GM21737 (cell line): Measurements from ENCODE around the gene DGCR6.
"Not testable (repeated sequence)": the region's sequence is repeated elsewhere in the genome, so short reads cannot be mapped to it uniquely, and the experiment has no call there.

Experiments used
- ATAC-seq: cut with Tn5 transposase; IDR thresholded peaks from one replicate; pipeline ENCODE4 v1.9.1; 2021; ENCODE audit warnings: mild to moderate bottlenecking, moderate library complexity; ENCODE audit not compliant: unreplicated experiment

DGCR6 gene

DNA sequence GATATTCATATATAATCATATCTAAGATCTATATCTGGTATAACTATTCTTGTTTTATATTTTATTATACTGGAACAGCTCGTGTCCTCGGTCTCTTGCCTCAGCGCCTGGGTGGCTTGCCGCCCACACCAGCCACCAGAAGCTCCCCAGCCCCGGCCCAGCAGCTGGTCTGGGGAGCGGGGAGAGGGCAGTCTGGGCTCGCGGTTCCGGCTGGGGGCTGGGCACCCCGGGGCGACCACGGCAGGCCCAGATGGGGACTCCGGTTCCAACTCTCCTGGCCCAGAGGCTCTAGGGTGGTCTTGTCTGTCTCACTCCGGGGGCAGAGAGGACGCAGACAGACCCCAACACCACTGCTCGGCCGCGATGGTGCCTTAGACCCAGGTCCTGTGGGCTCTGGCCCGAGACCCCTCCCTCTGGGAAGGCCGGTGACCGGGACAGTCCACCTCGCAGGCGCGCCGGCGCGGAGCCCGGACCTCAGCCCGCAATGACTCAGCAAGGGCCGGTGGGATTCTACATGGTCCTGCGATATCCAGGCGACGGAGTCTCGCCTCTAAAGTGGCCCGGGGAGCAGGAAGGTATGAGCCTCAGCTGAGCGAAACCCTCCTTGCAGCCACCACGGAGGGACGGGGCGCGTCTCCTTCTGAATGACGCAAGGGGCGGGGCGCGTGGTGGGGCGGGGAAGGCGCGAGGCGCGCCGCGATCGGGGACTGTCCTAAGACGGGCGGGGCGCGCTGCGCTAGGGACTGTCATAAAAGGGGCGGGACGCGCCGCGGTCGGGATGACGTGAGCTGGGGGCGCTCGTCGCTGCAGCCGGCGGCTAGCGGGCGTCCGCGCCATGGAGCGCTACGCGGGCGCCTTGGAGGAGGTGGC is at the start of gene DGCR6:
Gene DGCR6, plus strand, starts transcription at position 781 of the 870 bp plus-strand sequence. Its CDS starts 55 bp downstream, at position 836.
- peak; percentile 91 for ATAC-seq

DNA sequence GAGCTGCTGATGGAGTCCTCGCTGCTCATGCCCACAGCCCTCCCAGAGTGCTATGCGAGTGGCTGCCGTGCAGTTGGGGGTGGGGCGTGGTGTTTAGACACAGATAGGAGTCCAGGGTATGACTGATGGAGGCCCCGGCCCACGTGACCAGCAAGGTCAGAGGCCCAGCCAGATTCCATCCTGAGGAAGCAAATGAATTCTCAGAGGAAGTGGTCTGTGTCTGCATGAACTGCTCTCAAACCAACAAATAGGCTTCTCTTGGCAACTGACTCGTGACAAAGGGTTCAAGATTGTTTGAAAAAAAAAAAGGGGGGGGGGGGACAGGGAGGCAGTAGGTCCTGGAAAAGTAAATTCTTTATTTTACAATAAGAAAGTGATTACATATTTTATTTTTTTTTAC is 46.8 kb upstream of the DGCR6 start:
- ATAC-seq: not testable (repeated sequence)

DNA sequence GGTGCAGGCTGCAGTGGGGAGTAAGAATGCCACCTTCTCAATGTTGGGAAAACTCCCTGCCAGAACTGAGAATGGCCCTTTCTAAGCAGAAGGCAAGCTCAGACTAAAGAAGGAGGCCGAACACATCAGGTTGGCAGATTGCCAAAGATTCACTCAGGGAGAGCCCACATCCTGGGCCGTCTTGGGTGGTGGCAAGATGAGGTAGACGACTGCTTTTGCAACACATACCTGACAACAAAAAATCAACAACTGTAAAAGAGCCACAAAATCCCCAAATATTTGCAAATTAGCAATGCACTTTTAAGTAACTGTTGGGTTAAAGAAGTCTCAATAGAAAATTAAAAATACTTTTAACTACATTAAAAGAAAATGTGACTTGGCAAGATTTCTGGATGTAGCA is 24.9 kb upstream of the DGCR6 start:
- ATAC-seq: not testable (repeated sequence)

DNA sequence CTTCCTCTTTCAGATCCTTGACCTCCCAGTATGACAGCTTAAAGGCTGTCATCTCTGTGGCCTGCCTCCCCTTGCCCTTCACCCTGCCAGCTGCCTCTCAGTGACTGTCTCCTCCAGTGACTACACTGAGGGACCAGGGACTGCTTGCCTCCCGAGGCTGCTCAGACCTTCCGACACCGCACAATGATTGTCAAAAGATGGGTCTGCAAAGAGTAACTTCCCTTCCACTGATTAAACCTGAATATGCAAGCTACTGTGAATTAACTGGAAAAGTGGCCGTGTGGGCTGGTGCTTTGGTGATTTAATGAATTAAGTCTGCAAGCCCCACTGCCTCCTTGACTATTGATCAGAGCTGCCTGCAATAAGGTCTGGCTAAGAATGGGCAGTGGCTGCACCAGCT is 21.7 kb upstream of the DGCR6 start:
- not testable (repeated sequence) for ATAC-seq

DNA sequence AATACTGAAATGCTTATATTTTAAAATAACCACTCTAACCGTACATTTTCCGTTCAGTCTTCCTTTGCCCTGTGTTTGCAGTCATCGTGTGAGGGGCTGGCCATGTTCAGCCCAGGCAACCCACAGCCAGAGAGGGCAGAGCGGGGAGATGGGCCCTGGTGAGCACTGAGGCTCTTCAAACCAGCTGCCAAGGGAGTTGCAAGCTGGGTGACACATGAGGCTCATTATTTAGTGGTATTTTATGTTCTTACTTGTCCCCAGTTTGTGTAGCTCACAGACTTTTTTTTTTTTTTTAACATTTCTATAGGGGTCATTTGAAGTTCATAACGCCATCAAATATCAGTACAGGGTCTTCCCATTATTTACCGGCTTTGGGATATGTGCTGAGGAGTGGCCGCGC is 18.0 kb upstream of the DGCR6 start:
- ATAC-seq: no peak

DNA sequence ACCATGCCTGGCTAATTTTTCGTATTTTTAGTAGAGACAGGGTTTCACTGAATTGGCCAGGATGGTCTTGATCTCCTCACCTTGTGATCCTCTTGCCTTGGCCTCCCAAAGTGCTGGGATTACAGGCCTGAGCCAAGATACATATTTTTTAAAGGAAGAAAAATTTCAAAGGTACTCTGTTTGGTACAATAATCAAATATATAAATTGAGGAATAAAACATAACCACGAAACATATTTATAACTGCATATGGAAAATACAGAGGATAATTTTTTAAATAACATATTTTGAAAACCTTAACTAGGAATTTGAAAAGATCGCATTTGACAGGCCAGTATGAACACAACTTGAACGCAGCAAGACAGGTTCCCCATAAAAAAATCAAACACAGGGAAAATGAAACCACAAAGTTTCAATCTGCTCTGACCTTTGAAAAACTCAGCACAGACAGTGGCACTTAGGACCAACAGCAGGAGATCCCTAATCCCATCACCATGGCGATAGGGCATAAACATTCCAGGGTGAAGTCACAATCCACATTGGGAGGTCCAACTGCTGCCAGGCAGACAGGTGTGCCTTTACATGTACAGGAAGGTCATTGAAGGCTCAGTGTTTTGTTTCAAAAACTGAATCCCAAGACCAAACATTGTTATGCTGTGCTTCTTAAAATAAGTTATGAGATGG is 15.5 kb upstream of the DGCR6 start:
- ATAC-seq: peak; percentile 92

DNA sequence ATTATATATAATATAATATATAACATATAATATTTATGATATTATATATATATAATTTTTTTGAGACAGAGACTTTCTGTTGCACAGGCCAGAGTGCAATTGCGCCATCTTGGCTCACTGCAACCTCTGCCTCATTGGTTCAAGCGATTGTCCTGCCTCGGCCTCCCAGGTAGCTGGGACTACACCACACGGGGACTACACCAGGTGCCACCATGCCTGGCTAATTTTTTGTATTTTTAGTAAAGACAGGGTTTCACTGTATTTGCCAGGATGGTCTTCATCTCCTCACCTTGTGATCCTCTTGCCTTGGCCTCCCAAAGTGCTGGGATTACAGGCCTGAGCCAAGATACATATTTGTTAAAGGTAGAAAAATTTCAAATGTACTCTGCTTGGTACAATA is 12.3 kb upstream of the DGCR6 start:
- ATAC-seq: not testable (repeated sequence)

DNA sequence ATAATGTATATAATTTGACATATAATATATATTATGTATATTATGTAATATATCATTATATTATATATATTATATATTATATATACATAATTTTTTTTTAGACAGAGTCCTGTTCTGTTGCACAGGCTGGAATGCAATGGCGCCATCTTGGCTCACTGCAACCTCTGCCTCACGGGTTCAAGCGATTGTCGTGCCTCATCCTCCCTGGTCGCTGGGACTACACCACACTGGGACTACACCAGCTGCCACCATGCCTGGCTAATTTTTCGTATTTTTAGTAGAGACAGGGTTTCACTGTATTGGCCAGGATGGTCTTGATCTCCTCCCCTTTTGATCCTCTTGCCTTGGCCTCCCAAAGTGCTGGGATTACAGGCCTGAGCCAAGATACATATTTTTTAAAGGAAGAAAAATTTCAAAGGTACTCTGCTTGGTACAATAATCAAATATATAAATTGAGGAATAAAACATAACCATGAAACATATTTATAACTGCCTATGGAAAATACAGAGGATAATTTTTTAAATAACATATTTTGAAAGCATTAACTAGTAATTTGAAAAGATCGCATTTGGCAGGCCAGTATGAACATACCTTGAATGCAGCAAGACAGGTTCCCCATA is 10.0 kb upstream of the DGCR6 start:
- ATAC-seq: not testable (repeated sequence)

DNA sequence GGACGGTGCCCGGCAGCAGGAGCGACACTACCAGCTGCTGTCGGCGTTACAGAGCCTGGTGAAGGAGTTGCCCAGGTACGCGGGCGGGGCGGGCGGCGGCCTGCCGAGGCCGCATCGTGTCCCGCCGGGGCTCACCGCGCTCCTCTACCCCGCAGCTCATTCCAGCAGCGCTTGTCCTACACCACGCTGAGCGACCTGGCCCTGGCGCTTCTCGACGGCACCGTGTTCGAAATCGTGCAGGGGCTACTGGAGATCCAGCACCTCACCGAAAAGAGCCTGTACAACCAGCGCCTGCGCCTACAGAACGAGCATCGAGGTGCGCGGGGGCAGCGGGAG is 258 bp downstream of the DGCR6 start:
- not testable (repeated sequence) for ATAC-seq

DNA sequence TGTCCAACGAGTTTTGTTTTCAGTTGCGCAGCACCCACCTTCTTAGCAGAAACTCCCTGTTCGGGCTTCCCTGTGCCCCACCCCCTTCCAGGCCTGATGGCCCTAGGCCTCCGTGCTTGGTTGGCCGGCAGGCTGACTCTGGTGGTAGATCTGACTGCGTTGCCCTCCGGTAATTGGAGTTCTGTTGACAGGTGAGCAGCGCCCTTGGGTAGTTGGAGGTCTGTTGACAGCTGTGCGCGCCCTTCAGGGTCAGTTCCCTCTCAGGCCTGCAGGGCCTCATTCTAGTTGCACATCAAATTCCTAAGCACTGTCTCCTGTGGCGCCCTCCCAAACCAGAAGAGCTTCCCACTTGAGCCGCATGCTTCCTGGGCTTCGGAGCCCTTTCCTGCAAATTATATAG is 776 bp downstream of the DGCR6 start:
- no peak for ATAC-seq

DNA sequence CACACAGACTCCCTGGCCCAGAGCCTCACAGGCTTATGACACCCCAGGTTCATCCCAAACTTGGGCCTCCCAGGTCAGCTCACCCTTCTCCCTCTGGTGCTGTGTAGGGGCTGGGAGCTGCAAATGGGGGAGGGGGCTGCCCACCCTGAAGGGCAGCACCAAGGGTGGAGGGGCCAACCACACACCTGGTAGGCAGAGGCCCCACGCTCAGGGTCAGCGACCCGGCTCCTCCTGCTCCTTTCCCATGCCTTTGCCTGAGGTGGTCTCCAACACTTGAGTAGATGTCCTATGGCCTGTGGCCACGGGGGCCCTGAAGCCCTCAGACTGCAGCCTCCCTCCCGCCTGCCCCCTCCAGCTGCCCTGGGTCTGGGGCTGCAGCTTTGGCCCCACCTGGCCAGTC is 3.4 kb downstream of the DGCR6 start:
- no peak for ATAC-seq

DNA sequence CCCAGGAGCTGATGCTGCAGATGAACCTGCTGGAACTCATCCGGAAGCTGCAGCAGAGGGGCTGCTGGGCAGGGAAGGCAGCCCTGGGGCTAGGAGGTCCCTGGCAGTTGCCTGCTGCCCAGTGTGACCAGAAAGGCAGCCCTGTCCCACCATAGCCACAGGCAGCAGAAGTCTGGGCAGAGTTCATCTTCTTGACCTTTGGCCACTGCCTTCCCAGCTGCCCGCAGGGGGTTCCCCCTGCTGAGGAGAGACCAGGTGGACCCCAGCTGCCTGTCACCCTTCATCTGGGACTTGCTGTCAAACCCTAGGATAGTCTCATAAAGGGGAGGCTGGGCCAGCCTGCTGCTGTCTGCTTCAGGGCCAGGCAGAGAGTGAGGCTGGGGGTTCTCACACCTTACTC is 5.4 kb downstream of the DGCR6 start:
- ATAC-seq: not testable (repeated sequence)

DNA sequence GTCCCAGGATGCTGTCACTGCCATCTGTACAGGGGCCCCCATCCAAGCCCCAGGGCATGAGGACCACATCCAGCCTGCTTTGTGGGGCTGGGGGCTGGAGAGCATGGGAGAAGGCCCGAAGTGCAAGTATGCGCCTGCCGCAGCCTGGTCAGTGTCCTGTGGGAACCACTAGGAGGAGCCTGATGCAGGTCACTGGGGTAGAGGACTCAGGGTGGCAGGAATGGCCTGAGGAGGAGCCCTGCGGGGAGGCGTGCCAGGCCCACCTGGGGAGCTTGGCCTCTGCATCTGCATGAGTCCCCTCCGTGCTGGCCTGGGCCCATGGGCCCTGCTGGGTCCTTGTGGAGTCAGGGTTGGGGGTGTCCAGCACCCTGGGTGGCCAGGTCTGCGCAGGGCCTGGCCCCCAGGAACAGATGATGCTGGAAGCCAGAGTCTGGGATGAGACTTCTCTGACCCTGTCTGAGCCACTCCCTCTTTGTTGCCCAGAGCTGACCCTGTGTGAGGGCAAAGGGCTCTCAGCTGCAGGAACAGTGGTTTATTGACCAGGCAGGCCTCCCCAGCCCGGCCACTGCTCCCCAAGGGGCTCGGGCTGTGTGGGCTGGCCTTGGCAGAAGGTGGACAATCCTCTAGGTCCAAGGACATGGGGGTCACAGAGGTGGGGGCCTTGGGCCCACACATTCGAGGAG is 6.3 kb downstream of the DGCR6 start:
- not testable (repeated sequence) for ATAC-seq

DNA sequence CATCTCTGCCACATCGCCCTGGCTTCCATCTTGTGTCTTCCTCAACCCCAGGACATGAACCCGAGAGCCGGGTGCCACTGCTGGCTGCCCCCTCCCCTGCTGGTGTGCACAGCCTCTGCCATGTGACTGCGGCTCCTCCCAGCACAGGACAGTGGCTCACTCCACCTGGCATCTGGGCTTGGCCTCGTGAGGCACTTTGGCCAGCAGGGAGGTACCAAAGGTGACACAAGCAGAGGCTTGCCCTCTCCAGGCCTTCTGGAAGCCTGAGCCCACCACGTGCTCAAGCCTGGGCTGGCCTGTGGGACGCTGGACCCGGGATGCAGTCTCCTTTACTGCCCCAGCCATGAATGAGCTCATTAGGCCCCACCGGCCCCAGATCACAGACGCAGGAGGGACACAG is 8.4 kb downstream of the DGCR6 start:
- ATAC-seq: not testable (repeated sequence)

DNA sequence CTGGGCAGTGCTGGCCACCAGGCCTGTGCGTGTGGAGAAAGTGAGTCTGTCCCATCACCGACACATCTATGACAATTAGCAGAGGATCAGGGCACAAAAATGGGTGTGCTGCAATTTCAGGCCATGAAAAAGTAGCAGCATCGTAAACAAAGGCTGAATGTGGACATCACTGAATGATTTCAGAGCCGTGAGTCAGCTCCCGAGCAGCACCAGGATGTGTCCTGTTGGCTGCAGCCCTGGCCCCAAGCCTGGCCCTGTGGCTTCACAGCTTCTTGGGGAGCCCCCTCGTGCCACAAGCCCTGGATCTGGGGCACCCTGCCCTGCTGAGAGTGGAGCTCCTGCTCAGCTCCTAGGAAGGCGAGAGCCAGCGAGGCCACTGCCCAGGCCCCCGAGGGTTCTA is 9.4 kb downstream of the DGCR6 start:
- ATAC-seq: not testable (repeated sequence)

DNA sequence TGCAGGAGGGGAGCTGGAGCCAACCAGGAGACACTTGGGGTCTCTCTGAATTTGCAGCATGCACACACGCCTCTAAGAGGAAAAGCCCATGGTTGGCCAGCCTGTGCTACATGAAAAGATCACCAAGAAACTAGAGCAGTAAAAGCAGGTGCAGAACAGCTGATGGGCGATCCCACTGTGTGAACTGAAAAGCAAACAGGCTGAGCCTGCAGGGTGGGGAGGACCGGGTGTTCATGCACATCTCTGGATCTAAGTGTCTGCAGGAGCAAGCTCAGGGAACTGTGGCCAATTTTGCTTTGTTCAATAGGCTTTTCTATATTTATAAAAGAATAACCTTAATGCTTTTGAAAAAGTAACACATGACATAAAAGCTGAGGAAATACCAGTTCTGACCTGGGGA is 11.7 kb downstream of the DGCR6 start:
- ATAC-seq: not testable (repeated sequence)

DNA sequence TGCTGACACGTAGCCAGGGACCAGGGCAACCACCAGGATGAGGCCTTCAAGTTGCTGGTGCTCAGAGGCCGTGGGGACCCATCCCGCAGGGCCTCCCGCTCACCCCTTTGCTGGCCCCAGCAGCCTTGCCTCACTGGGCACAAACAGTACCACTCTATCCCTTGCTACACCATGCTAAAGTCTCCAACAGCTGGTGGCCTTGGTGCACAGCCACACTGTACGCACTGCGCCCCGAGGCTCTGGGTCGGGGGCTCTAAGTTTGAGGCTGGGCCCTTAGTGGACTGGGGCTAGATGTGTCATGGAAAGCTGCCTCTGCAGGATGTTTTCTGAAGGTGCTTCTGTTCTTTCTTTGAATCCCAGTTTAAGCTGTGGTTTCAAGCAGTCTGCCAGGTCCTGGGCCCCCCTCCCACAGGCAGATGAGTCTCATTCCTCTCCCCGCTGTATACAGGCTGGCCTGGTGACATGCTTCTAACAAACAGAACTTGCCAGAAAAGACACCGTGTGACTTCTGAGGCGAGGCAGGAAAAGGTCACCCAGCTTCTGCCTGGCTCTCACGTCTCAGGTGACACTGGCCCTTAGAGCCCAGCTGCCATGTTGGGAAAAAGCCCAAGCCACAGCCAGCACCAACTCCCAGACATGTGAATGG is 14.3 kb downstream of the DGCR6 start:
- not testable (repeated sequence) for ATAC-seq

DNA sequence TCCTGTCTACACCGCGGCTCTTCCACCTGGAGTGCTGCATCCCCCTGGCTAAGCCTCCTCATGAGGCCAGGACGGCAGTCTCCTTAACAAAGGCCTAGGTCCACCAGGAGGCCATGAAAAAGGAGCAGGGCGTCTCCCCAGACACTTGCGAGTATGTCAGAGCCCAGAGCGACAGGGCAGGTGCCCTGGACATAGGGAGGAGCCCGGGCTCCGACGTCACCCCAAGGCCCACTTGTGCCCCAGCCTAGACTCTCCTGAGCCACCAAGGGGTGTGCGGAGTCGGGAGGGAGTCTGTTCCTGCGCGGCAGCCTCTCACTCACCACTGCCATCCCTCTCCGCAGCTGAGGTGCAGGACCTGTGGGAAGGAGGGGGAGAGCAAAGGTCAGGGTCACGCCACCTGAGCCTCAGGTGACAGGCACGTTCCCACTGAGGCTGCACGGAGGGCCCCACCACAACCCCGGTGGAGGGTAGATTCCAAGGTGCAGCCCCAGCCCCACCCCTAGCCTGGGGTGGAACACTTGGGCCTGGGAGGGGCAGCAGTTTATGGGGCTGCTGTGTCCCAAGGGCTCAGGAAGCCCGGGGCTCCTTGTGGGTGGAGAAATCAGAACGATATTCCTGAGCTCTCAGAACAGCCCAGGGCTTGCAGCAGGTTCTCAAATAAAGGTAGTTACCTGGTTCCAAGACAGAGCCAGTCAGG is 19.4 kb downstream of the DGCR6 start:
- no peak for ATAC-seq

DNA sequence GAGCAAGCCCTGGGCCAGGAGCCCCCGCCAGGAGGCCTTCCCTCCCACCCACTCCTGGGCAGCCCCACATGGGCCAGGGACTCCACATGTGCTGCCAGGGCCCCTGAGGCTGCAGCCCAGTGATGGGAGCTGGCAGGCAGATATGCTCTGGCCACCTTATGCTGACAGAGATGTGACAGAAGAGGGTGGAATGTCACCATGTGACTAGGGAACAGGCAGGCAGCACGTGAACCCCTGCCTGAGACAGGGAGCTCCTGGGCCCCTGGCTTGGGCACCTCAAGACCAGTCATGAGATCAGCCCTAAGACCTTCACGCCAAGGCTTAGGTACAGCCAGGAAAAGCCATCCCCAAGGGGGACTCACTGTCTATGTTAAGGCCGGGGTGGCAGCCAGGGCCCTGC is 20.9 kb downstream of the DGCR6 start:
- no peak for ATAC-seq

DNA sequence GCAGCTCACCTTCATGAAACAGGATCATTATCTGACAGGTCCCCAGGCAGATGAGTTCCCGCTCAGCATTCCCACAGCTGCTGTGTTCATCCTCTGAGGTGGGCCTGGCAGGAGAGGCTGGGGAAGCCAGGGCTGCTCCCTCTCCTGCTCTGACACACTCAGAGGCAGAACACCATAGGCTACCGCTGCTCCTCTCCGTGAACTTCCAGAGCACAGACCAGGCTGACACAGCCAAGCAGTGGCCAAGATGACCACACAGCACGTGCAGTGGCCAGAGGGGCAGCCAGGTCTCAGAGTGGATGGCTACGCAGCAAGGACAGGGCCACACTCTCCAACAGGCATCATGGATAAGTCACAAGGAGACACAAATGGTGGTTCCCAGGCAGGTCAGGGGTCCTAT is 21.5 kb downstream of the DGCR6 start:
- ATAC-seq: no peak
